ENCODE measurements around the gene AGA.
A peak's percentile ranks its signal among the peaks of the same experiment; 100 is the strongest.

Gene AGA

DNA sequence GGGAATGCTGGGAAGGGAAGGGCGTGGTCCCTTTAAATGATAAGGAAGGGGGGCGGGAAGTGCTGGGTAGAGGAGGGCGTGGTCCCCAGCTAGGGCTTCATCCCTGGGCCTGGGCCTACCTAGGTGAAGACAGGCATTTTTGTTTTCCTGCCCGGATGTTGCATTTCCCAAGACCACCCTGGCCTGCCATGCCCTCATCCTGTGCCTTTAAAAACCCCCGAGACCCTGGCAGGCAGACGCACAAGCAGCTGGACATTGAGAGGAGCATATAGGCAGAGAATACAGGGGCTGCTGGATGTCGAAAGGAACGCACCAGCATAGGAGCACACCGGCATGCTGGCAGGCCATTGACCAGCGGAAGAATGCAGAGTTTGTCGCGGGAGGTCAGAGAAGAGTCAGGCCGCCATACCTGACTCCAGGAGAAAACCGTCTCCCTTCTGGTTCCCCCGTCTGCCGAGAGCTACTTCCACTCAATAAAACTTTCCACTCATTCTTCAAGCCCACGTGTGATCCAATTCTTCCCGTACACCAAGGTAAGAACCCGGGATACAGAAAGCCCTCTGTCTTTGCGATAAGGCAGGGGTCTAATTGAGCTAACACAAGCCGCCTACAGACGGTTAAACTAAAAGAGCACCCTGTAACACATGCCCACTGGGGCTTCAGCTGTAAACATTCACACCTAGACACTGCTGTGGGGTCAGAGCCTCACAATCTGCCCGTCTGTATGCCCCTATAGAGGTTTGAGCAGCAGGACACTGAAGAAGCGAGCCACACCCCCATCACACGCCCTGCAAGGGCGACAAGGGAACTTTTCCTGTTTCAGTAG, 2.9 kb upstream of the AGA start:
- DNase-seq = peak; percentile 20

- no peak for DNase-seq
Measured at GRCh38 chr4:177441061-177441802, 1.0 kb downstream of the AGA start.

DNA sequence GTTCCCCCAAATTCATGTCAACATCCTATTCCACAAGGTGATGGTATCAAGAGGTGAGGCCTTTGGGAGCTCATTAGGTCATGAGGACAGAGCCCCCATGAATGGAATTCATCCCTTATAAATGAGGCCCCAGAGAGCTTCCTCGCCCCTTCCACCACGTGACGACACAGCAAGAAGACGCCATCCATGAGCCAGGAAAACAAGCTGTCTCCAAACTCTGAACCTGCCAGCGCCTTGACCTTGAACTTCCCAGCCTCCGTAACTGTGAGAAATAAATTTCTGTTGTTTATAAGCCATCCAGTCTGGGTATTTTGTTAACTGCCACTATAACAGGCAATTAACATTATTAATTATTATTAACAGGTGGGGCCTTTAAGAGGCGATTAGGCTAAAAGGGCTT, 5.8 kb downstream of the AGA start:
- no peak for DNase-seq

- no peak for DNase-seq
Measured at GRCh38 chr4:177434667-177435066, 7.6 kb downstream of the AGA start.

DNA sequence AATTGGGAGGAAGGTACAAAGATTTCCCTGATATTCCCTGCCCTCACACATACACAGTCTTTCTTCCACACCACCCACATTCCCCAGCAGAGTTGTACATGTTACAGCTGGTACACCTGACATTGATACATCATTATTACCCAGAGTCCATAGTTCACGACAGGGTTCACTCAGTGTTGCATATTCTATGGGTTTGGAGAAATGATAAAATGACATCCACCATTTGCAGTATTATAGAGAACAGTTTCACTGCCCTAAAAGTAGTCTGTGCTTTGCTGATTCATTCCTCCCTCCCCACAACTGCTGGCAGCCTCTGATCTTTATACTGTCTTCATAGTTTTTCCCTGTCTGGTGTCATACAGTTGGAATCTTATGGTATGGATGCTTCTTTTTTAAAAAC, 15.0 kb downstream of the AGA start:
- no peak for DNase-seq

GRCh38 chr4:177419434-177419833, 22.8 kb downstream of the AGA start:
- no peak for DNase-seq

DNA sequence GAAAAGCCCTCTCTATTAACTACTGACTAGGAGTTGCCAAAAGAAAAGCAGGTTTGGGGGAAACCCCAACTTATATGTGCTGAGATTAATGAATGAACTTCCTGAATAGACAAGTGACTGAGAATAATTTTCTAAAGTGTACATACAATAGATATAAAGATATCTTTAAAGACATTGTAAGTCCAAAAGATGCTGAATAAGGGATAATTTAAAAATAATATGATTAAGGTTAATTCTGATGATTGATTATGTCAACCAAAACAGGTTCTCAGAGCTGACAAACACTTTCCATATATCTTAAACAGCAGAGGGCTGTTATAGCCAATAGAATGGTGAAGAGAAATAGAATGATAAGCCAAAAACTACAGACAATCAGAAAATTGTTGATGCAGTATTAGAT, 28.6 kb downstream of the AGA start:
- DNase-seq = no peak

DNA sequence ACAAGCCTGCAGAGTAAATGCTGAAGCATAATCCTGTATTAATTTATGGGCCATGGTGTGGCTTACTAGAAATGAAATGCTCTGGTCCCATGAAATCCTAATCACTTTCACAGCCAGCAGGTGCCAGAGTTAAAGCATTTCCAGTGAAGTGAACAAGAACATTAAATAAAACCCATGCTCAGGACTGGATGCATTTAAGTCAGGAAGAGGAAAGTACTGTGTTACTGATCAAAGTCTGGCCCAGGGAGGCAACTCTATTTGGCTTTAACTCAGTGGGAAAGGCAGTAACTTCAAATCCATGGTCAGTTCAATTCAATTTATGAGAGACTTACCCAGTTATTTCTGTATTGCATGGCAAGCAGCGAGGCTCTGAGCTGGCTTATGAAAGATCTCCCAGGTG, 29.2 kb downstream of the AGA start:
- no peak for DNase-seq

DNA sequence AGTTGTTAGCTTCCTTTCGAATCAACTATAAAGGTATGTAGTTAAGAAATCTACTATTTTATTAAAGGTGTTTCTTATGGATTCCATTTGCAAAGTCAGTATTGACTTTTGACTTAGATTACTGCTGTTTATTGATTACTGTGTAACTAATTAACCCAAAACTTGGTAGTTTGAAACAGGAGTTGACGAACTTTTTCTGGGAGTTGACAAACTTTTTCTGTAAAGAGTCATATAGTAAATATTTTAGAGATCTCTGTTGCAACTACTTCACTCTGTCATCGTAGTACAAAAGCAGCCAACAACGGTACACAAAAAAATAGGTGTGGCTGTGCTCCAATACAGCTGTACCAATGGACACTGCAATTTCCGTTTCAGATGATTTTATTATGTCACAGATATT, 30.2 kb downstream of the AGA start:
- no peak for DNase-seq

DNA sequence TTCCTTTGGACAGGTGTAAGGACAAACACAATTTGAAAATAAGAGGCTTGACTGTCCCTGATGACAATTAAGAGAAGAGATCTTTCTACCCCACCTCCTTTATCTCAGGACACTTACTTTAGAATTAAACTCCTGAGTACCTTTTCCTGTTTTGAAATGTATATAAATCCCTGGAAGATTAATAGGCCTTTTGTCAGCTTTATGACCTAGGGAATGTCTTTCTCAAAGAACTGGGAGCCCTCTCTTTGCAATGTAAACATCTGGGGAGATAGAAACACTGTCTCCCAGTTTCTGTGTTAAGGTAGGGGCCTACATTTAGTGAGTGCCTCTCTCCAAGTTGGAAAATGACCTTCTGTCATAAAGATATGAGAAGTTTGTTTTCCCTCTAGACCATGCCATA, 31.7 kb downstream of the AGA start:
- DNase-seq = no peak

GRCh38 chr4:177408023-177408422, 34.2 kb downstream of the AGA start:
- DNase-seq = no peak

DNA sequence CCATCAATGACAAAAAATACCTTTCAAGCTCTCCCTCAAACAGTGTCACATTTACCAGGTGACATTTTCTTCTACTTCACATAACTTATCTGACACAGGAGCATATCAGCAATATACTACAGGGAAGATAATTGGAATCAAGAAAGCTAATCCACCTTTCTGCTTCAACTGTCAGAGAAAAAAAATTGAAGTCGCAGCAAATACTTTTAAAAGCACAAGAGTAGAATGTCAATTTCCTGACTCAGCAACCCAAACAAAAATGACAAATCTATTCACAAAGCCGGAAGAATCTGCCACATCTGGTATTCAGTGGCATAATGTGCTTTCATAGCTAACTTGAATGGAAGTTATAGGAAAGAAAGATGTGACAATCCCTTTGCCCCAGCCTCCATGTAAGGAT, 36.7 kb downstream of the AGA start:
- DNase-seq = no peak

- no peak for DNase-seq
Measured at GRCh38 chr4:177404986-177405385, 37.3 kb downstream of the AGA start.

GRCh38 chr4:177404342-177404741, 37.9 kb downstream of the AGA start:
- no peak for DNase-seq

DNA sequence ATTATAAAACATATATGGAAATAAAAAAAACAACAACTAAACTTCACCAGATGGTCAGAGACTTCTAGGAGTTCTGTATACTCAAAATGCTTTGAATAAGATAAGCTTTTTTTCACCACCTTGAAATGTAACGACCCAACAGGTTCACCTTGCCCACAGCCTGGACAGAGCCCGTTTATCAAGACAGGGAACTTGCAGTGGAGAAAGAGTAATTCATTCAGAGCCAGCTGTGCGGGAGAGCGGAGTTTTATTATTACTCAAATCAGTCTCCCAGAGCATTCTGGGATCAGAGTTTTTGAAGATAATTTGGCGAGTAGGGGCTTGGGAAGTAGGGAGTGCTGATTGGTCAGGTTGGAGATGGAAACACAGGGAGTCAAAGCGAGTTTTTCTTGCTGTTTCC, 38.5 kb downstream of the AGA start:
- no peak for DNase-seq

DNA sequence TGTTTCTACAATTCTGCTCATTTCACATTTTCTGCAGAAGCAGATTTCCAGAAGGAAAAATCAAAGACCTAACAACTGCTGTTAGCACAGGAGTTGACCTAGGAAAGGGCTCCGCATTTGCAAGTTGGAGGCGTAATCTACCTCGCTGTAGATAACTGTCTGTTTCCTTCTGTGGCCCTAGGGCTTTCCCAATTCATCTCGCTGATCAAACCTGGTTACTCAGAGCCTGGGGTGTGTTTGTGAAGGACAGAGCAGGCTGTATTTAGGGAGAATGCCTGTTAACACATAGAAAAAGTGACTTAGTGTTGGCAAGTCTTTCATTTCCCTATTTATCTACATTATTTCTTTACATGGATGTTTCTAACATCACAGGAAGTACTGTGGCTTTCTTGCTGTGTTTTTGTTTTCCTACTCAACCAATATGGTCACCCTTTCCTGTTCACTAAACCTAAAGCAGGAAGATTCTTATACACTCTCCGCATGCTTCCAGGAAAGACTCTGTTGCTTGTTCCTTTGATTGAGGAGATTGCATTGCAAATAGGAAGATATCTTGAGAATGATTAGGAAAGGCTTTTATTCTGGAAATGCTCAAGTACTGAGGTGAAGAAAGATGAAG, 40.5 kb downstream of the AGA start:
- no peak for DNase-seq

GRCh38 chr4:177400030-177400429, 42.2 kb downstream of the AGA start:
- no peak for DNase-seq

- no peak for DNase-seq
Measured at GRCh38 chr4:177396352-177396751, 45.9 kb downstream of the AGA start.

DNA sequence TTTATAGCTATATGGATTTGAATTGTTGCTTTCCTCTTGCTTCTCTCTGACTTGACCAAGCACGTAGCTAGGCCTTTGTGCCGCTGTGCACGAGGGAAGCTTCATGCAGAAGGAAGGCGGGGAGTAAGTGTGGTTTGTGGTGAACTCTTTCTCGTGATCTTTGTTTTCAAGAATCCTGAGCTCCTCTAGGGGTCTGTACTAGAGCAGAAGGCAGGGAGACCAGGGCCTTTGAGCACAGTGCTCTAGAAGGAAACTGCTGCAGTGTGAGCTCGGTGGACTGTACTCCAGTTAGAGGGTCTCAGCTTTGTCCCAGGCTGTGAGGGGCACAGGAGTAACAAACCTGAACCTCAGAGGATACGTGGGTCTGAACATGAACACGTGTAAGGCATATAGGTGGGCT, 49.0 kb downstream of the AGA start:
- DNase-seq = no peak

- no peak for DNase-seq
Measured at GRCh38 chr4:177391953-177392352, 50.3 kb downstream of the AGA start.

GRCh38 chr4:177391287-177391686, 51.0 kb downstream of the AGA start:
- DNase-seq = no peak

DNA sequence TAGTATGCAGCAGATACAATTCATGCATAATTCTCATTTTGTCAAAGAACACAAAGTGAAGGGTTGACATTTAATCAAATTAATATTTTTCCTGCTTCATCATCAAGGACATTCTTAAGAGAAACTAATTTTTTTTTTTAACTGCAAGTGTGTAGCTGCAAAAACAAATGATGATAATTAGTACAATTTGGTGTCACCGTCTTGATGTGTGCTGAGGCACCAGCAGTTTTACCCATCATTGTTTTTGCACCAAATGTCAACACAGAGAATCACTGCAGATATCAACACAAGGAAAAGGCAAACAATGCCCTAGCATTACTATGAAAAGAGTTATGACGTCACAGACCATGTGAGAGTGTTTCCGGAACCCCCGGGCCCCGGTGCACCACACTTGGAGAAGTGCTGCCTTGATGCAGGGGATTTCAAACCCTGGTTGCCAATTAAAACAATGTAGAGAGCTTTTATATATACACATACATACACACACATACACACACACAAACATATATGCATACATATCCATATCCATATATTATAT, 55.9 kb downstream of the AGA start:
- DNase-seq = no peak

GRCh38 chr4:177385576-177386277, 56.5 kb downstream of the AGA start:
- no peak for DNase-seq
